Spinal cord (tissue), 10 donors: ENCODE measurements around the gene MMP19. TPM values are rescaled to one million over a fixed set of nuclear protein-coding genes. Genes with fewer than 3 reads are reported as not detected.
A peak's percentile ranks its signal among the peaks of the same experiment; 100 is the strongest.

Source experiments
- DNase-seq, 6 donors: peaks; one replicate each; pipeline versions ENCODE4 v3.0.0 to v3.0.0-alpha.2; 2013 to 2015; ENCODE audit warnings: low spot score in 6 of 6, low read depth in 4 of 6
- H3K27ac ChIP-seq: one replicate; pipeline ENCODE4 v1.5.1; 2013; ENCODE audit warnings: low read depth, low read length, control low read depth
- H3K27me3 ChIP-seq: one replicate; pipeline ENCODE4 v1.6.1; 2013; ENCODE audit warnings: low read length; ENCODE audit not compliant: control insufficient read depth, insufficient read depth
- H3K36me3 ChIP-seq: one replicate; pipeline ENCODE4 v1.6.1; 2013; ENCODE audit warnings: low read length; ENCODE audit not compliant: control insufficient read depth, insufficient read depth
- H3K4me1 ChIP-seq: one replicate; pipeline ENCODE4 v1.6.1; 2013; ENCODE audit warnings: low read length; ENCODE audit not compliant: control insufficient read depth, insufficient read depth
- H3K4me3 ChIP-seq: one replicate; pipeline ENCODE4 v1.5.1; 2013; ENCODE audit warnings: low read depth, low read length, control low read depth
- H3K9me3 ChIP-seq: one replicate; pipeline ENCODE4 v1.6.1; 2013; ENCODE audit warnings: low read length; ENCODE audit not compliant: control insufficient read depth, insufficient read depth
- WGBS: methylation state at CpG from one replicate; pipeline ENCODE4 v1.1.5; 2013; ENCODE audit warnings: missing lambda C conversion rate; ENCODE audit not compliant: insufficient coverage; 5-methylcytosine and 5-hydroxymethylcytosine counted together
- polyA plus RNA-seq, 2 donors: library from polyadenylated mRNA; unstranded; fragments of 120-200 nt; gene quantifications; one replicate each; pipeline ENCODE4 v1.2.1, GENCODE V29; 2013; ENCODE audit not compliant: insufficient read length in 2 of 2
- total RNA-seq, 2 donors: library from RNA; depleted of rRNA in 1 of 2; stranded (reverse); fragments of 120-200 nt in 1 of 2; fragments of >200 nt in 1 of 2; gene quantifications; one replicate each; pipeline versions ENCODE4 v1.2.3 to v1.2.4, GENCODE V29; 2013 to 2014
- donor health status: healthy.

The MMP19 gene
- total and polyA plus RNA-seq, 4 donors: 0.20 to 1.5 (median 0.64) TPM

GRCh38 chr12:55862286-55862685 lies 19.6 kb upstream of the MMP19 start:
- DNase-seq: no peak
- no peaks in the 10 kb centered on the region for H3K27me3 ChIP-seq
- no peak overlapping the region for H3K27ac ChIP-seq
- H3K9me3 ChIP-seq: peaks cover 2% of the 10 kb centered on the region
- no peak overlapping the region for H3K4me3 ChIP-seq
- no peaks in the 10 kb centered on the region for H3K36me3 ChIP-seq
- no peaks in the 10 kb centered on the region for H3K4me1 ChIP-seq

GRCh38 chr12:55861871-55862270 lies 19.1 kb upstream of the MMP19 start:
- WGBS: 100% methylated on average over 1 of the region's 3 CpGs
- Histone ChIP-seq H3K4me1 (no peaks in the 10 kb centered on the region), H3K4me3 (no peak overlapping the region), H3K27me3 (no peaks in the 10 kb centered on the region), H3K9me3 (peaks cover 2% of the 10 kb centered on the region), H3K27ac (no peak overlapping the region), H3K36me3 (no peaks in the 10 kb centered on the region)
- DNase-seq: no peak

- no peak overlapping the region for H3K27ac ChIP-seq
- no peaks in the 10 kb centered on the region for H3K36me3 ChIP-seq
- no peaks in the 10 kb centered on the region for H3K27me3 ChIP-seq
- DNase-seq: no peak
- H3K4me1 ChIP-seq: no peaks in the 10 kb centered on the region
- no peak overlapping the region for H3K4me3 ChIP-seq
- H3K9me3 ChIP-seq: peaks cover 2% of the 10 kb centered on the region
- WGBS: 96% methylated on average over 6 of the region's 8 CpGs
Observed at GRCh38 chr12:55861396-55861795, 18.7 kb upstream of the MMP19 start.

GRCh38 chr12:55852740-55853139 lies 10.0 kb upstream of the MMP19 start:
- H3K27ac ChIP-seq: no peak overlapping the region
- no peaks in the 10 kb centered on the region for H3K36me3 ChIP-seq
- no CpG with 5 or more reads among the region's 1 CpG for WGBS
- no peak for DNase-seq
- no peaks in the 10 kb centered on the region for H3K4me1 ChIP-seq
- H3K4me3 ChIP-seq: no peak overlapping the region
- no peaks in the 10 kb centered on the region for H3K9me3 ChIP-seq
- H3K27me3 ChIP-seq: no peaks in the 10 kb centered on the region

- 40% methylated on average over 1 of the region's 3 CpGs for WGBS
- Histone ChIP-seq H3K4me1 (peaks cover 4% of the 10 kb centered on the region), H3K27ac (no peak overlapping the region)
Observed at GRCh38 chr12:55850893-55851292, 8.2 kb upstream of the MMP19 start.

DNA sequence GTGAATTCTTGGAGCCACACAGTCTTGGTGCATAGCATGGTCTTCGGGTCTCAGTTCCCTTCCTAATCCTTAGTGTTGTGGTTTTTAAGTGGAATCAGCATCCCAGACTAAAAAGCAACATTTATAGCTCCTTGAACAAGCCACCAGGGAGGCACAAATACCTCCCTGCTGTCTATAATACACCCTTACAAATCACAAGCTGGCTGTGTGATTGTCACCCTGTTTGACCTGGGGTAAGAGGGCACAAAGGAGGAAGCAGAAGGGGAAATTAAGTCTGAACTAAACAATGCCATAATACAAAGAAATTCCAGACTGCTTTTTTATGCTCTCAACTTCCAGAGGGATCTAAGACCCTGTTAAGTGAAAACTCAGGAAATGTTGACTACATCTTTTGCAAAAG lies 7.7 kb upstream of the MMP19 start:
- Histone ChIP-seq H3K27ac (no peak overlapping the region), H3K9me3 (no peaks in the 10 kb centered on the region), H3K27me3 (no peaks in the 10 kb centered on the region), H3K4me3 (no peak overlapping the region), H3K4me1 (peaks cover 4% of the 10 kb centered on the region), H3K36me3 (no peaks in the 10 kb centered on the region)
- DNase-seq: no peak
- WGBS: no CpG with 5 or more reads among the region's 1 CpG

More at GRCh38 chr12:55850893-55851292, 8.2 kb upstream of the MMP19 start:
- no peaks in the 10 kb centered on the region for H3K27me3 ChIP-seq
- H3K36me3 ChIP-seq: no peaks in the 10 kb centered on the region
- DNase-seq: no peak
- H3K9me3 ChIP-seq: no peaks in the 10 kb centered on the region
- no peak overlapping the region for H3K4me3 ChIP-seq

GRCh38 chr12:55849616-55850343 lies 7.0 kb upstream of the MMP19 start:
- no peak for DNase-seq
- Histone ChIP-seq H3K36me3 (no peaks in the 10 kb centered on the region), H3K4me1 (peaks cover 4% of the 10 kb centered on the region), H3K4me3 (no peak overlapping the region), H3K27ac (no peak overlapping the region), H3K9me3 (no peaks in the 10 kb centered on the region), H3K27me3 (no peaks in the 10 kb centered on the region)
- 48% methylated on average over 4 of the region's 7 CpGs for WGBS

DNA sequence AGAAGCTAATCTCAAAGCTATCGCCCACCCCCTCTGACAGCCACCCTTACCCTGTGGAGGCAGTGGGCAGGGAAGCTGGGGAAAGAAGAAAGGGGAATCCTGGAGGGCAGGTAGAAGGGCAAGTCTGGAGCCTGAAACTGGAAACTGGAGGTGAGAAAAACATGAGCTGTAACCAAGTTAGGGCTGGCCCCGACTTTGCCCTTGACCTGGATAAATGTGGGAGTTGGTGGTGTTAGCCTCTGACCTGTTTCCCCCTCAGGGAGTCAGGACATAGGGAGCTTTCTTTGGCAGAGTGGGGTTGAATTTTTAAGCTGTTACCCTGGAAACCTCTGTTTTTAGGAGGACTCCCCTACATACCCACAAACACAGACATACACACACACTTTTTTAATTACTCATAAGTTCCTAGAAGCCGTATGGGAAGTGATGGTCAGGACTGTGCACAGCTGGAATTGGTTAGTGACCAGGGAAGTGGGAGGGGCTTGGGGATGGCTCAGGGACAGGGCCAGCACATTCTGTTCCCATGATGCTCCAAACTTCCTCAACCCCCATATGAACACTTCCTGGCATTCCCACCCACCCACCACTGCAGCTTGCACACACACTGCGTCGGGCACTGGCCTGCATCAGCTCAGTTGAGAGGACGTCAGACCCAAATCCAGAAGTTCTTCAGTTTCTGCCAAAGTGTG lies 5.0 kb upstream of the MMP19 start:
- 55% methylated on average over 4 of the region's 6 CpGs for WGBS
- H3K4me1 ChIP-seq: peaks cover 4% of the 10 kb centered on the region
- no peak overlapping the region for H3K4me3 ChIP-seq
- peak overlapping the region; percentile 87 for H3K27ac ChIP-seq
- no peaks in the 10 kb centered on the region for H3K27me3 ChIP-seq
- H3K9me3 ChIP-seq: no peaks in the 10 kb centered on the region
- H3K36me3 ChIP-seq: no peaks in the 10 kb centered on the region
- peak in 3 of 6 donors; percentile 15 to 84 (median 20) for DNase-seq

GRCh38 chr12:55847033-55847432 lies 4.3 kb upstream of the MMP19 start:
- no peaks in the 10 kb centered on the region for H3K9me3 ChIP-seq
- DNase-seq: no peak
- peaks cover 4% of the 10 kb centered on the region for H3K4me1 ChIP-seq
- no peaks in the 10 kb centered on the region for H3K27me3 ChIP-seq
- no peaks in the 10 kb centered on the region for H3K36me3 ChIP-seq
- no peak overlapping the region for H3K4me3 ChIP-seq
- WGBS: 80% methylated on average over 1 of the region's 3 CpGs
- peak overlapping the region; percentile 87 for H3K27ac ChIP-seq
